ENCODE measurements around the gene KLHL36. TPM values are rescaled to one million over a fixed set of nuclear protein-coding genes. Genes with fewer than 3 reads are reported as not detected.

Gene KLHL36
- total and polyA plus RNA-seq, 4 donors: 11.5 to 53.6 (median 16.9) TPM

DNA sequence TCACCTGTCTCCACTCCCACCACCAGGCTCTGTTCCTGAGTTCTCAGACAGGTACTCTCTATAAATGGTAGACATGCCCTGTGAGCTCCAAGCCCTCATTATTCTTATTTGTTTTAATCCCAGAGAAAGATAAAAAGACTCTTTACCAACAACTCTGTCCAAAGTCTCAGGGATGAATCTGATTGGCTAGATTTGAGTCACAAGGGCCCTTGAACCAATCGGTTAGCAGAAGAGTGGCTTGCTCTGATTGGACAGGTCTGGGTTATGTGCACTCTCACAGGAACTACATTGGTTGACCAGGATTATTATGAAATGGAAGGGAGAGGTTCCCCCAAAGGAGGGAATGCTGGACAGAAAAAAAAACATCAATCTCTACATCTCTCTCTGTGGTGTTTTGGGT is 37.9 kb upstream of the KLHL36 start:
- Histone ChIP-seq H3K9ac (ENCODE audit: low read depth in 1 of 2, low read length in 2 of 2) (no peak overlapping the region), H3K4me3 (ENCODE audit: low read depth in 1 of 3, low read length in 3 of 3) (no peak overlapping the region), H3K4me1 (ENCODE audit: control insufficient read depth in 4 of 4, insufficient read depth in 4 of 4, low read length in 3 of 4) (peaks cover 0 to 4% (median 1%) of the 10 kb centered on the region in 4 donors), H3K27me3 (ENCODE audit: control insufficient read depth in 4 of 4, insufficient read depth in 4 of 4, low read length in 3 of 4) (no peaks in the 10 kb centered on the region), H3K27ac (ENCODE audit: low read depth in 1 of 2, low read length in 2 of 2) (no peak overlapping the region), H3K9me3 (ENCODE audit: control insufficient read depth in 4 of 4, low read length in 3 of 4) (no peaks in the 10 kb centered on the region), H3K36me3 (ENCODE audit: control insufficient read depth in 4 of 4, insufficient read depth in 3 of 4, low read depth in 1 of 4, low read length in 3 of 4) (no peaks in the 10 kb centered on the region)
- 89% methylated on average over 1 of the region's 1 CpG for WGBS
- no peak for DNase-seq (ENCODE audit: low spot score)
- TF ChIP-seq HNF4G (IDR thresholded peaks at IDR 0.05) (no peak), GABPA (IDR thresholded peaks at IDR 0.05 in 1 of 2, conservative IDR thresholded peaks at IDR 0.05 in 1 of 2) (no peak)
- TF ChIP-seq, protein P1, sequence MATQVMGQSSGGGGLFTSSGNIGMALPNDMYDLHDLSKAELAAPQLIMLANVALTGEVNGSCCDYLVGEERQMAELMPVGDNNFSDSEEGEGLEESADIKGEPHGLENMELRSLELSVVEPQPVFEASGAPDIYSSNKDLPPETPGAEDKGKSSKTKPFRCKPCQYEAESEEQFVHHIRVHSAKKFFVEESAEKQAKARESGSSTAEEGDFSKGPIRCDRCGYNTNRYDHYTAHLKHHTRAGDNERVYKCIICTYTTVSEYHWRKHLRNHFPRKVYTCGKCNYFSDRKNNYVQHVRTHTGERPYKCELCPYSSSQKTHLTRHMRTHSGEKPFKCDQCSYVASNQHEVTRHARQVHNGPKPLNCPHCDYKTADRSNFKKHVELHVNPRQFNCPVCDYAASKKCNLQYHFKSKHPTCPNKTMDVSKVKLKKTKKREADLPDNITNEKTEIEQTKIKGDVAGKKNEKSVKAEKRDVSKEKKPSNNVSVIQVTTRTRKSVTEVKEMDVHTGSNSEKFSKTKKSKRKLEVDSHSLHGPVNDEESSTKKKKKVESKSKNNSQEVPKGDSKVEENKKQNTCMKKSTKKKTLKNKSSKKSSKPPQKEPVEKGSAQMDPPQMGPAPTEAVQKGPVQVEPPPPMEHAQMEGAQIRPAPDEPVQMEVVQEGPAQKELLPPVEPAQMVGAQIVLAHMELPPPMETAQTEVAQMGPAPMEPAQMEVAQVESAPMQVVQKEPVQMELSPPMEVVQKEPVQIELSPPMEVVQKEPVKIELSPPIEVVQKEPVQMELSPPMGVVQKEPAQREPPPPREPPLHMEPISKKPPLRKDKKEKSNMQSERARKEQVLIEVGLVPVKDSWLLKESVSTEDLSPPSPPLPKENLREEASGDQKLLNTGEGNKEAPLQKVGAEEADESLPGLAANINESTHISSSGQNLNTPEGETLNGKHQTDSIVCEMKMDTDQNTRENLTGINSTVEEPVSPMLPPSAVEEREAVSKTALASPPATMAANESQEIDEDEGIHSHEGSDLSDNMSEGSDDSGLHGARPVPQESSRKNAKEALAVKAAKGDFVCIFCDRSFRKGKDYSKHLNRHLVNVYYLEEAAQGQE (IDR thresholded peaks at IDR 0.05): no peak
- TF ChIP-seq, protein P2, sequence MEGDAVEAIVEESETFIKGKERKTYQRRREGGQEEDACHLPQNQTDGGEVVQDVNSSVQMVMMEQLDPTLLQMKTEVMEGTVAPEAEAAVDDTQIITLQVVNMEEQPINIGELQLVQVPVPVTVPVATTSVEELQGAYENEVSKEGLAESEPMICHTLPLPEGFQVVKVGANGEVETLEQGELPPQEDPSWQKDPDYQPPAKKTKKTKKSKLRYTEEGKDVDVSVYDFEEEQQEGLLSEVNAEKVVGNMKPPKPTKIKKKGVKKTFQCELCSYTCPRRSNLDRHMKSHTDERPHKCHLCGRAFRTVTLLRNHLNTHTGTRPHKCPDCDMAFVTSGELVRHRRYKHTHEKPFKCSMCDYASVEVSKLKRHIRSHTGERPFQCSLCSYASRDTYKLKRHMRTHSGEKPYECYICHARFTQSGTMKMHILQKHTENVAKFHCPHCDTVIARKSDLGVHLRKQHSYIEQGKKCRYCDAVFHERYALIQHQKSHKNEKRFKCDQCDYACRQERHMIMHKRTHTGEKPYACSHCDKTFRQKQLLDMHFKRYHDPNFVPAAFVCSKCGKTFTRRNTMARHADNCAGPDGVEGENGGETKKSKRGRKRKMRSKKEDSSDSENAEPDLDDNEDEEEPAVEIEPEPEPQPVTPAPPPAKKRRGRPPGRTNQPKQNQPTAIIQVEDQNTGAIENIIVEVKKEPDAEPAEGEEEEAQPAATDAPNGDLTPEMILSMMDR (IDR thresholded peaks at IDR 0.05; ENCODE audit: low read depth, low read length, missing input control): no peak

GRCh38 chr16:84611041-84611440 is 37.3 kb upstream of the KLHL36 start:
- no peaks in the 10 kb centered on the region for H3K36me3 ChIP-seq (ENCODE audit: control insufficient read depth in 4 of 4, insufficient read depth in 3 of 4, low read depth in 1 of 4, low read length in 3 of 4)
- H3K4me3 ChIP-seq (ENCODE audit: low read depth in 1 of 3, low read length in 3 of 3): no peak overlapping the region
- no peaks in the 10 kb centered on the region for H3K27me3 ChIP-seq (ENCODE audit: control insufficient read depth in 4 of 4, insufficient read depth in 4 of 4, low read length in 3 of 4)
- no peak for DNase-seq (ENCODE audit: low spot score)
- no peaks in the 10 kb centered on the region for H3K9me3 ChIP-seq (ENCODE audit: control insufficient read depth in 4 of 4, low read length in 3 of 4)
- no peak overlapping the region for H3K9ac ChIP-seq (ENCODE audit: low read depth in 1 of 2, low read length in 2 of 2)
- H3K4me1 ChIP-seq (ENCODE audit: control insufficient read depth in 4 of 4, insufficient read depth in 4 of 4, low read length in 3 of 4): peaks cover 0 to 4% (median 1%) of the 10 kb centered on the region in 4 donors
- TF ChIP-seq GABPA (IDR thresholded peaks at IDR 0.05 in 1 of 2, conservative IDR thresholded peaks at IDR 0.05 in 1 of 2): no peak
- TF ChIP-seq FOXA1 (IDR thresholded peaks at IDR 0.05): no peak
- TF ChIP-seq HNF4G (IDR thresholded peaks at IDR 0.05): no peak
- TF ChIP-seq JUND (IDR thresholded peaks at IDR 0.05): no peak
- TF ChIP-seq HNF4A (conservative IDR thresholded peaks at IDR 0.05): no peak
- TF ChIP-seq RAD21 (IDR thresholded peaks at IDR 0.05): no peak
- TF ChIP-seq SP1 (IDR thresholded peaks at IDR 0.05): no peak
- TF ChIP-seq MAX (IDR thresholded peaks at IDR 0.05): no peak
- no peak for TF ChIP-seq ATF3 (IDR thresholded peaks at IDR 0.05)
- TF ChIP-seq, protein P2 (IDR thresholded peaks at IDR 0.05; ENCODE audit: low read depth, low read length, missing input control): no peak
- TF ChIP-seq, protein P1 (IDR thresholded peaks at IDR 0.05): no peak
- no peak for TF ChIP-seq RXRA (IDR thresholded peaks at IDR 0.05)
- TF ChIP-seq, protein P3, sequence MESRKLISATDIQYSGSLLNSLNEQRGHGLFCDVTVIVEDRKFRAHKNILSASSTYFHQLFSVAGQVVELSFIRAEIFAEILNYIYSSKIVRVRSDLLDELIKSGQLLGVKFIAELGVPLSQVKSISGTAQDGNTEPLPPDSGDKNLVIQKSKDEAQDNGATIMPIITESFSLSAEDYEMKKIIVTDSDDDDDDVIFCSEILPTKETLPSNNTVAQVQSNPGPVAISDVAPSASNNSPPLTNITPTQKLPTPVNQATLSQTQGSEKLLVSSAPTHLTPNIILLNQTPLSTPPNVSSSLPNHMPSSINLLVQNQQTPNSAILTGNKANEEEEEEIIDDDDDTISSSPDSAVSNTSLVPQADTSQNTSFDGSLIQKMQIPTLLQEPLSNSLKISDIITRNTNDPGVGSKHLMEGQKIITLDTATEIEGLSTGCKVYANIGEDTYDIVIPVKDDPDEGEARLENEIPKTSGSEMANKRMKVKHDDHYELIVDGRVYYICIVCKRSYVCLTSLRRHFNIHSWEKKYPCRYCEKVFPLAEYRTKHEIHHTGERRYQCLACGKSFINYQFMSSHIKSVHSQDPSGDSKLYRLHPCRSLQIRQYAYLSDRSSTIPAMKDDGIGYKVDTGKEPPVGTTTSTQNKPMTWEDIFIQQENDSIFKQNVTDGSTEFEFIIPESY (IDR thresholded peaks at IDR 0.05): no peak
- no peak for TF ChIP-seq FOXA2 (IDR thresholded peaks at IDR 0.05)
- no peak for TF ChIP-seq YY1 (IDR thresholded peaks at IDR 0.05)
- no peak for TF ChIP-seq EGR1 (IDR thresholded peaks at IDR 0.05; ENCODE audit: low read depth in 2 of 2)
- no peak for TF ChIP-seq TAF1 (conservative IDR thresholded peaks at IDR 0.05)
- TF ChIP-seq NR2F2 (IDR thresholded peaks at IDR 0.05): no peak
- H3K27ac ChIP-seq (ENCODE audit: low read depth in 1 of 2, low read length in 2 of 2): no peak overlapping the region
- WGBS: 74% methylated on average over 4 of the region's 4 CpGs

All from liver (tissue), 9 donors.